ENCODE results near the gene WDFY3.

WDFY3 gene, protein sequence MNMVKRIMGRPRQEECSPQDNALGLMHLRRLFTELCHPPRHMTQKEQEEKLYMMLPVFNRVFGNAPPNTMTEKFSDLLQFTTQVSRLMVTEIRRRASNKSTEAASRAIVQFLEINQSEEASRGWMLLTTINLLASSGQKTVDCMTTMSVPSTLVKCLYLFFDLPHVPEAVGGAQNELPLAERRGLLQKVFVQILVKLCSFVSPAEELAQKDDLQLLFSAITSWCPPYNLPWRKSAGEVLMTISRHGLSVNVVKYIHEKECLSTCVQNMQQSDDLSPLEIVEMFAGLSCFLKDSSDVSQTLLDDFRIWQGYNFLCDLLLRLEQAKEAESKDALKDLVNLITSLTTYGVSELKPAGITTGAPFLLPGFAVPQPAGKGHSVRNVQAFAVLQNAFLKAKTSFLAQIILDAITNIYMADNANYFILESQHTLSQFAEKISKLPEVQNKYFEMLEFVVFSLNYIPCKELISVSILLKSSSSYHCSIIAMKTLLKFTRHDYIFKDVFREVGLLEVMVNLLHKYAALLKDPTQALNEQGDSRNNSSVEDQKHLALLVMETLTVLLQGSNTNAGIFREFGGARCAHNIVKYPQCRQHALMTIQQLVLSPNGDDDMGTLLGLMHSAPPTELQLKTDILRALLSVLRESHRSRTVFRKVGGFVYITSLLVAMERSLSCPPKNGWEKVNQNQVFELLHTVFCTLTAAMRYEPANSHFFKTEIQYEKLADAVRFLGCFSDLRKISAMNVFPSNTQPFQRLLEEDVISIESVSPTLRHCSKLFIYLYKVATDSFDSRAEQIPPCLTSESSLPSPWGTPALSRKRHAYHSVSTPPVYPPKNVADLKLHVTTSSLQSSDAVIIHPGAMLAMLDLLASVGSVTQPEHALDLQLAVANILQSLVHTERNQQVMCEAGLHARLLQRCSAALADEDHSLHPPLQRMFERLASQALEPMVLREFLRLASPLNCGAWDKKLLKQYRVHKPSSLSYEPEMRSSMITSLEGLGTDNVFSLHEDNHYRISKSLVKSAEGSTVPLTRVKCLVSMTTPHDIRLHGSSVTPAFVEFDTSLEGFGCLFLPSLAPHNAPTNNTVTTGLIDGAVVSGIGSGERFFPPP (N-terminal part only)

DNA sequence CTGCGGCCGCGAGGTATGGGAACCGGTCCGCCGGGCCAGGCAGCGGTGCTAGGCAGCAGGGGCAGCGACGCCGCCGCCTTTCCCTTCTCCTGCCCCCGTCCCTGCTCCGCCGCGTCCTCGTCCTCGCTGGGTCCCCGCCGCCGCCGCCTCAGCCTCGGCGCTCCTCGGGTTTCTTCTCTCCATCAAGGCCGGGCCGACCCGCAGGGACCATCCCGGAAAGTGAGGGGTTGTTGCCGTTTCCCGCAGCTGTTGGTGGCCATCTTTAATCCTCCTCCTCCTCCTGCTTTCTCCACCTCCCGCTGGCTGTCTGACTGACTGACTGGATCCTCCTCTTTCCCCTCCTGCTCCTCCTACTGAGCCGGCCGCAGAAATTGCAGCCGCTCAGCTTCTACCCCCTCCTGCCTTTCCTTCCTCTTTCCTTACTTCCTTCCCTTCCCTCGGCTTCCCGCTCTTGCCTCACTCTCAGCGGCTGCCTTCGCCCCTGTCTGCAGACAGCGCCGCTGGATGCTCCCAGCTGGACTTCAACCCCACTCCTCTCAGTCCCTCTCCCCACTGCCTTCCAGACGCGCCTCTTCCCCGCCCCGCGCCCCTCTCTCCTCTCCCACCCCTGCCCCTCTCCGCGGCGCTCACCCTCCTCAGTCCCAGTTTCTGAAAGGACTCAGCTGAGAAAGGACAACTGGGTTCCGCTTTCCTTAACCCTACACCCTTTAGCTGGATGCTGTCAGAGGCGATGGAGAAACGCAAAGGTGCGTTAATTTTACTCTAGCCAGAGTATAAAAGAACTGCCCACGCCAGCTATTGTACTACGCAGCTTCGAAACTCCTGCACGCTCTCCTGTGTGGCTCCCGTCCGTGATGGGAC lies at the start of gene WDFY3:
WDFY3 (minus strand) TSS at position 309 of the 861 bp plus-strand sequence. CDS start 106,099 bp downstream, outside the sequence.
- peak; percentile 12 for DNase-seq

DNA sequence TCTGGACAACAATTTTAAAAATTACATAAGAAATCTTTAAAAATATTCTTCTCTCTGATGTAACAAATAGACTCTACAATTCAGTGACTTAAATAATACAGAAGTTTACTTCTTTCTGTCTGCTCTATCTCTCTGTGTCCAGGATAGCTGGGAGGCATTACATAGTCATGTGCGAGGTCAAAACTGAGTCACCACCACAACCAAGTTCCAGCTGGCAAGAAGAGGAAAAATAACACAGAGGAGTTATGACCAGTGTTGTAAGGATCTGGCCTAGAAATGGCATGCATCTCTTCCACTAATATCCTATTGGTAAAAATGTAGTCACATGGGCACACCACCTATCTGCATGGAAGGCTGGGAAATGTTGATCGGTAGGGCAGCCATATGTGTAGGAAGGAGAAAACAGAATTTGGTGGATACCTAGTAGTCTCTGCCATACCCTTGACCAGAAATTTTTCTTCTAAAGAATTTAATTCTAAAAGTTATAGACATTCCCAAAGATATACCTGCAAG lies 39.4 kb upstream of the WDFY3 start:
- no peak for DNase-seq

DNA sequence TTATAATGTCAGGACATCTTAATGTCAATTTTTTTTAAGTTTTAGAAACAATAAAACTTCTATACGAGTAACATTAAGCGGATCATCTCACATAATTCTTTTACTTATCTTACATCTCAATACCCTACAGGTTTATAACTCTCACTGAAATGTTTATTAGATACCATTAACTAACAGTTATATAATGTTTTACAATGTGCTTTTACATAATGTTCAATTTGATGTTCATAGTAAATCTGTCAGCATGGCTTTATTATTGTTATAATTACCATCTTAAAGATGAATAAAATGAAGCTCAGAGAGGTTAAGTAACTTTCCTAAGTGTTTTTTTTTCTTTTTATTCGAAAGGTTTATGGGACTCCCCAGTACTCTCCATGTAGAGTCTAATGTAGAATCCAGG lies 33.9 kb upstream of the WDFY3 start:
- DNase-seq = no peak

DNA sequence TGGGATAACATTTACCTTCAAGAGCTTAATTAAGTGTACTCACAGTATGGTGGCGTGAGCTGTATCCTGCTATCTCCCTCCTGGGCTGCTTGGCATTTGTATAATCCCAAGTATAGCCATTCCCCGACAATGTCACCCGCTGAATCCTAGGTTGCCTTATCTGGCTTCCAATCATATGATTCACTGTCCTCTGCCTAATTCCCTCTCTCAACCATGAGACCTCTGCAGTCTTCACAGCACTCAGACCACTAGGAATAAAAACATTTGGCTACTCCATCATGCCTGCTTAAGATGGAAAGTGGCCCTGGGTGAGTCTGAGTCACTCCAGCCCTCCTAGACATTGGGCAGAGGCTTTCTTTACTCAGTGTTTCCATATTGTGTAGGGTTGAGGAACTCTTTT lies 28.9 kb upstream of the WDFY3 start:
- DNase-seq = no peak

DNA sequence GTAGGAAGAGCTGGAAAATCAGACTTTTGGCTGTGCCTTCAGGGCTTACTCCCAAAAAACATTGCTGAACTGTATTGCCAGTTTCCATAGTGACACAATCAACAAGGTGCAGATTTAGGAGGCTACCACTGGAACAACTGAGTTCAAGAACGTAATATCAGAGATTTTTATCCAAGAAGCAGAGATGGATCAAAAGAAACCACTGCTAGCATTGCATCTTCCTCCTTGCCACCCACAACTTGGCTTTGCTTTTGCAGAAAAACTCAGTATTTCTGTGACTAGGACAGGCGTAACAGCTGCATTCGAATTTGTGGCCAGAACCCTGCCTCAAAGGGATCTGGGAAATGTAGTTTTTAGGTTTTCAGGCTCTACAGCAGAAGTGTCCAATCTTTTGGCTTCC lies 27.8 kb upstream of the WDFY3 start:
- no peak for DNase-seq

DNA sequence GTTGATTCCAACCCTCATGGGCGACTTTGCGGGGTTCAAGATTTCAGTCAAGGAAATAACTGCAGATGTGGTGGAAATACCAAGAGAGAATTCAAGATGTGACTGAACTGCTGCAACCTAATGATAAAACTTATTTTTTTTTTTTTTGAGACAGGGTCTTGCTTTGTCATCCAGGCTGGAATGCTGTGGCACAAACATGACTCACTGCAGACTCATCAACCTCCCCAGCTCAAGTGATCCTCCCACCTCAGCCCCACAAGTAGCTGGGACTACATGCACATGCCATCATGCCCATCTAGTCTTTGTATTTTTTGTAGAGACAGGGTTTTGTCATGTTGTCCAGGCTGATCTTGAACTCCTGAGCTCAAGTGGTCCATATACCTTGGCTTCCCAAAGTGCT lies 19.5 kb upstream of the WDFY3 start:
- DNase-seq = no peak

DNA sequence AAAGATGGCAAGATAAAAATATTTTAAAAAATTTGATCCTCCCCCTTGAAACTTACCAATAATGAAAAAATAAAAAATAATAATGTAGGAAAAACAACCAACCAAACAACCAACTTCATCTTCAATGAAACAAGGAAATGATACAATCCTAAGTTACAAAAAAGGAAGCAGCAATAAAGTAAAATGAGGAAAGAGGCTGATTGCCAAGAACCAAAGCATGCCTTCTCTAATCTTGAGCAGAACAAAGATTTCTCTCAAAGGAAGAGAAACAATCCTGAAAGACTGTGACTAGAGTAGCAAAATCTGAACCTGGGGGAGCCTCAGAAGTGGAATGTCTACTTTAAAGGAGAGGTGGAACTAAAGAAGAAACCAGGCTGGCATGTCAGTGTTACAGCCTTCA lies 10.9 kb upstream of the WDFY3 start:
- no peak for DNase-seq

DNA sequence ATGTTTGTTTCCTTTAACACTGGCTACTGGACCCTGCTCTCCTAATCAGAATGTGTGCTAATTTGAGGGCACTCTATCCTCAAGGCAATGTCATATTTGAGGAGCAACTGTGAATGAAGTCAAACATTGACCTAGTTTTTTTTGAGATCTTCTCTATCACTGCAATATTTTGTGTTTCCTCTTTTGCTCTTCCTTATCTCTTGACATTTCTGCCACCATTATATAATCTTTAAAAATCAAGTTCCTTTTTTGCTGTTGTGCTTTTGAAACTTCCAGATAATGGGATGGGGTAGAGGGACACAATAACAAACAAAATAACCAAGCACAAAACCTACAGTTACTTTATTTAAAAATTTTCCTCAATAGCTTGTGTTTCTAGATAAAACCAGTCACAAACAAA lies 7.4 kb upstream of the WDFY3 start:
- no peak for DNase-seq

DNA sequence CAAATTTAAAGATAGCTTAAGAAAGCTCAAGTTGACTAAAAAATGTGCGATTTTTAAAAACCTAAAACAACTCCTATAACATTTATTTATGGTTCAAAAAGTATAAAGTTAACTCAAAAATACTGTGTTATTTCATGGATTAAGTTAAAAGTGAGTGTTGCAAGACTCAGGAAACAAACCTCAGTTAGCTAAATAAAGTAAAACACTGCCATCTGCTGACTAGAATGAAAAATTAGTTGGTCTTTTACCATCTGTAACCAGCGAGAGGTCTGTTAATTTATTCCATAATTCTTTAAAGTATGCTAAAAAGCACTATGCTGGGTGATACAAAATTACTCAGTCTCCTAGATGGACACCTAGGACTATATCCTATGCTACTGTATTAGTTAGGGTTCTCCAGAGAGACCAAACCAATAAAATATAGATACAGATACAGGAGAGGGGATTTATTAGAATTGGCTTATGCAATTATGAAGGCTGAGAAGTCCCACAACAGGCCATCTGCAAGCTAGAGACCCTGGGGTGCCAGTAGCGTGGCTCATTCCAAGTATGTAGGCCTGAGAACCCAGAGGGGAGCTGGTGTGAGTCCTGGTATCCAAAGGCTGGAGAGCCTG lies 4.9 kb upstream of the WDFY3 start:
- DNase-seq = no peak

DNA sequence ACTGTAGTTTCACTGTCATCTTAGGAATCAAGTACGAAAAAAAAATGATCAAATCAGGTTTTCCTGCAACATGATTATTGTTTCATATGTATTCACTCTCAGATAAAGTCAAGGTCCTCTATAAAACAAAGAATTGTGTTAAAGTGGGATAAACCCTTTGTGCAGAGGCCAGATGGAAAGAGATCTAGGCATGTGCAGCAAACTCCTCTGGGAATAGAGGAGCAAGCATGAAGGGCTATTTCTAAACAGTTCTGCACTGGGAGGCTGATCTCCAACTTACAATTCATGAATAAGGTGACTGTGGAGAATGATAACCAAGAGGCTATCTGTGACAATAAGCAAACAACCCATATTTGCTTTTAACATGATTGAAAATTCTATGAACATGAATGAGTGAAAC lies 2.4 kb upstream of the WDFY3 start:
- no peak for DNase-seq

DNA sequence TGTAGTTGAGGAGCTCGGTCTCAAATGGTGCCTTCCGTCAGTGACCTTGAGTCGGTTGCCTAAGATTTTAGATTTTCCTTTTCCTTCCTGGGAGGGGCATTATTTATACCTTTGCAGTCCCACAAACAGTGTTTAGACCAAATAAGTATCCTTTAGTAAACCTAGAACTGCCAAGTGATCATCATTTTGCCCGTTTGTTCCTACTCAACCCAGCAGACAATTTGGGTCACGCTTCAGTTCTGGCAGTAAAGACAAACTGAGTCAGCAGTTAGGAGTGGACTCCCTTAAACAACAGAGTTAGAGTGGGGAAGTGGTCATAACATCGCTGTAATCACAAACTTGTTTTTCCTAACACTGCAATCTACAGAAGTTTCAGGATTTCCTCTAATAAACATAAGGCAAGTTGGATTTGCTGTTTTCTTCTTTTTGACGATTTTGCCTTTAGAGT lies 777 bp upstream of the WDFY3 start:
- DNase-seq = no peak

DNA sequence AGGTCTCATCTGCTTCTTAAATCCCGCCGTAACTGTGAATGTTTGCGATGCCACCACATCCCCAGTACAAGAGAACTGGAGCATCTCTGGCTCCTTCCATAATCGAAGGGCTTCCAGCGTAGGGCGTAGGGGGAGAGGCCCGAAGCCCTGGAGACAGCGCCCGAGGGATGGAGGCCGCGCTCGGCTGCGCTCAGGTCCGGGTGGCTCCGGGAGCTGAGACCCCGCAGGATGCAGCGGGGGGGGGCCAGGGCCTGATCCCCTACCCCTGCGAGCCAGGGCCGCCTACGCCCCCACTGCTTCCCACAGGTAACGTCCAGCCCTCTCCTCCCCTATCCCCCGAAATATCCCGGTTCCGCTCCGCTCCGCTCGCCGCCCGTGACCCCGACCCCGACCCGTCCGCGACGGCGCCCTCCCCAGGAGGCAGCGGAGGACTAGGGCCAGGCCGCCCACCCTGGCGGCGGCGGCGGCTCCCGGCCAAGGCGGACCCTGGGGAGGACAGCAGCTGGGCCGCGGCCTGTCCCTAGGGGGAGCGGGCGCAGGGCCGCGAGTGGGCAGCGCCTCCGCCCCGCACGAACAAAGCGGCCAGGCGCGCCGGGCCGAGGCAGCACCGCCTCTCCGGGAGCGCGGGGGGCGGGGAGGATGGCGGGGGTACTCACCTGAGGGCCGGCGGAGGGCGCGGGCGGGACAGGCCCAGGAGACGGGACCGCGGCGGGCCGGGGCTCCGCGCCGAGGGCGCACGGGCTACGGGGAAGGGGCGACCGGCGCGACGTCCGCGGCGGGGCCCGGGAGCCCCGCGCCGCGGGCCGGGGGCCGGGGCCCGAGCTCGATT lies 723 bp downstream of the WDFY3 start:
- no peak for DNase-seq

DNA sequence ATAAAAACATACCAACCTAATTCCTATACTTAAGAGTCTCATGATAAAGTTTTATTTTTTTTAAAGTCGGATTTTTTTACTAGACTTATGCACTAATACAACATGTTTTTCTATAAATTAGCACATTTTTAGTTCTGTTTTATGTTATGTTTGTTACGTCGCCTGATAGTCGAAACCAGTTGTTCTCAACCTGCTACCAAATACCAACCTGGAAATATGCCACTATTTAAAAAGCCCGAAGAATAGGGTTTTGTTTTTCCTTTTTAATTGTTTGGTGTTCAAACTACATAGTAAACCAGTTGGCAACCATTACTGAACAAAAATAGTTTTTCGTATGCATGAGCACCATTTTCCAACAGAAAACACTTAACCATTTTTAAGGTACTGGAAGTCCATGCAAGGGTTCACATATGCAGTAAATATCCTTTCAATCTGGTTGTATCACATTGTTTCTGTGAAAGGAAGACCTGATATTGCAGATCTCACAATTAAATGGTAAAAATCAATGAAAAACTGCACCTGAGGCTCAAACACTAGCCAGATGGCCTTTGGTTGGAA lies 1.4 kb downstream of the WDFY3 start:
- no peak for DNase-seq

DNA sequence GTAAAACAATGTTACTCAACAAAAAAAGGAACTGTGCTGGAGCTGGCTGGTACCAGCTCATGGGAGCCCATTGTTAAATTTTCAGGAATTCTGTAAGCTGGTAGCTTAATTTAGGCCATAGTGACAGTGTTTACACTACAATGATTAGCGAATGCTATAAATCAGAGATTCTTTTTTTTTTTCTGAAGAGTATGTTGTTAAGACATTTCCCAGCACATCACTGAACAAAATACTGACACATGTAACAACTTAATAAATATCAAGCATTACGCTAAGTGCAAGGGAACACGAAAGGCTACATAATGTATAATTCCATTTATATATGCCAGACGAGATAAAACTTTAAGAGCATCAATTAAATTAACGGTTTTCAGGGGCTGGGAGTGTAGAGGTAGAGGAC lies 4.4 kb downstream of the WDFY3 start:
- DNase-seq = no peak

DNA sequence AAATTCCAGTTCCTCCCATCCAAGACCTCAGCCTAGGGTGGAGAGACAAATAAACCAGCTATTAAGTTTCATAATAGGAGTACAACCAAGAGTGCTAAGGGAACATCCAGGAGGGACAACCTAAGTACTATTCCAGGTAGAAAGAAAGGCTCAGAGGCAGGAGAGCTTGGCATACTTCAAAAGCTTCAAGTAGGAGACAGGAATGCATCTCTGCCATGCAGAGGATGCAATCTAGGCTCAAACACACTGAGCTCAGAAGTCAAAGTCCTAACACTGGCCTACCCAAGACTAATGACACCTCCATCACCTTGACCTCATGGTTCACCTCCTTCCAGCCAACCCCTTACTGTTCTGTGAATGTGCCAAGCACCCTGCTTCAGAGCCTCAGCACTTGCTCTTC lies 8.1 kb downstream of the WDFY3 start:
- no peak for DNase-seq

DNA sequence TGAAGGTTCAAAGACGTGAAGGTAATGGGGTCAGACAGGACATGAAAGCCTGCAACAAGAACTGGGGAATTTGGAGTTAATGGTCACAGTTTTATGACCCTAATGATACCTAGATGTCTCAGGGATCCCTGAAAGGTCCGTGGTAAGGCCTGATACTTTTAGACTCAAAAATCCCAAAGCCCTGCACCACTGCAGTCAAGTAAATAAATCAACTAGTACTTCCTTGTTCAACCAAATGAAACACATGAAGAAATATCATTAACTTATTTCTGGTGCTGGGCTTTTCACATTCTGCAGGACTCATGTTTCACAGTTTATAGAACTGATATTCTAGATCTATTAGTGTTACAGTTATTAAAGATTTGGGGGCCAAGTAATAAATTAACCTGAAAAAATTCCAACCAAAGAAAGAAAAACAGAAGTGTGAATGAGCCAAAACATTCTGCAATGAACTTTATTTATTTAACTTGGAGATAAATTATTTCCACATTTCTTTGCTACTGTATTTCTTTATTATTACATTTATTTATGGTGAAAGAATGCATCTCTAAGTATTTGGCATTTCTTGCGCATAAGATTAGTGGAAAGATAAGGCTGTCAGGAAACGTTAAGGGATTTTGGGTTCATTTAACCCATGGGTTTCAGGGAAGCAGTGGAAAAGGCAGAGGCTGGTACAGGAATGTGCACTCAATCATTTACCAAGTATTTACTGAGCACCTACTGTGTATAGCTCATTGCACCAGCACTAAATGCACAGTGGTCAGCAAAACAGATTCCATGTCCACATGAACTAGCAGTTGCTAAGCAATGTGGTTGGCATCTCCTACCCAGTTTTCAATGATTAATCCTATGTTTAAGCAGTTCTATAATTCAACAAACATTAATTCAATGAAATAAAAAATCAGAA lies 8.7 kb downstream of the WDFY3 start:
- no peak for DNase-seq

DNA sequence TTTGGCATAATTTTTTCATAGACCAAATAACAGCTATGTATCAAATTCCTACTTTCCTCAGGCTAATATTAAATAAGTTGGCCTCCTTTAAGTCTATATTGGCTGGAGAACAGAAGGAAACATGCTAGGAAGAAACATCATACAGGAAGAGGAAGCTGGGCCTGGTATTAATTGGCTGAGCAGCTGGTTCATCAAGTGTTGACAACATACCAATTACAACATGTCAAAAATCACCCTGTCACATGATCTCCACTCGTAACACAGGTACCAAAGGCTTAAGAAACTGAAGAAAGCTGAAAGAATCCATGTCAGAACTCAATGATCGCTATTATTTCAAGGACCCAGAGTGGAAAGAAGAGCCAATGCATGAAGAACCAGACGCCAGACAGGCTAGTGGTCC lies 10.5 kb downstream of the WDFY3 start:
- no peak for DNase-seq

DNA sequence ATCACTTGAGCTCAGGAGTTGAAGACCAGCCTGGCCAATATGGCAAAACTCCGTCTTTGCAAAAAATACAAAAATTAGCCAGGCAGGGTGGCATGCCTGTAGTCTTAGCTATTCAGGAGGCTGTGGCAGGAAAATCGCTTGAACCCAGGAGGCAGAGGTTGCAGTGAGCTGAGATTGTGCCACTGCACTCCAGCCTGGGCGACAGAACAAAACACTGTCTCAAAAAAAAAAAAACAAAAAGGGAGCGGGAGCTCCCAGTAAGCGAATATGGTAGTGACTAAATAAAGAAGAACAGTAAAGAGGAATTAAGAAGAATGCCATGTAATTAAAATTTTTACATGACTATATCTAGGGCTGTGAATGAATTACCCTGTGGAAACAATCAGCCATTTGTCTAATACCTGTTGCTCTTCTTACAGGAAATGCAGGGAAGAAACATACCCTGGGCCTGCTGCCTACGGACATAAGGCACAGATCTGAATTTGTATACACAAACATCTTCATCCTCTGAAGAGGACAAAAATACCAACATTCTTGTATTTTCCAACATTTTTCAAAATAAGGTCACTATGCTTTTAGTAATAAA lies 11.4 kb downstream of the WDFY3 start:
- DNase-seq = no peak

DNA sequence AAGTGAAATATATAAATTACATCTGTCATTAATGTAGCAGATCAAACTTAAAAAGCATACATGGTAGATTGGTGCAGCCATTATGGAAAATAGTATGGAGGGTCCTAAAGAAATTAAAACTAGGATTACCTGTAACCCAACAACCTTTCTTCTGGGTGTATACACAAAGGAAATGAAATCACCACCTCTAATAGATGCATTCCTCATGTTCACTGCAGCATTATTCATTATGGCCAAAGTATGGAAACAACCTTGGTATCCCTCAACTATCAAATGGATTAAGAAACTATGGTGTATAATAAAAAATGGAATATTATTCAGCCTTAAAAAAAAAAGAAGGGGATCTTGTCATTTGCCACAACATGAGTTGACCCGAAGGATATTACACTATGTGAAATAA lies 13.7 kb downstream of the WDFY3 start:
- no peak for DNase-seq
